Astrocyte of the spinal cord (primary cell): ENCODE measurements around the gene JADE1.

Source experiments
- DNase-seq: peaks from one replicate; pipeline ENCODE4 v3.0.0; 2011; ENCODE audit warnings: low read depth, low spot score
- H3K4me3 ChIP-seq: 2 replicates; pipeline ENCODE4 v1.5.1; 2011; ENCODE audit warnings: low read depth, mild to moderate bottlenecking, low read length, moderate library complexity
- CTCF ChIP-seq: IDR thresholded peaks from 2 replicates; pipeline ENCODE4 v1.5.1; 2012; ENCODE audit warnings: low read depth, mild to moderate bottlenecking, low read length, inconsistent platforms
- in situ Hi-C: cut with HindIII; loops from 2 replicates; pipeline ENCODE4 v1.10.0; 2017; ENCODE audit warnings: low sequenced_read_pairs

JADE1 gene

GRCh38 chr4:128830906-128831503 is 21.5 kb downstream of the JADE1 start:
- no peak for DNase-seq
- in situ Hi-C loops, result no loop called here
- H3K4me3 ChIP-seq, result no peak overlapping the region
- TF ChIP-seq CTCF, result no peak

GRCh38 chr4:128831531-128832242 is 22.2 kb downstream of the JADE1 start:
- no peak for TF ChIP-seq CTCF
- no peak overlapping the region for H3K4me3 ChIP-seq
- in situ Hi-C loops, result no loop called here
- DNase-seq, result peak; percentile 75

GRCh38 chr4:128832243-128832625 is 22.7 kb downstream of the JADE1 start:
- TF ChIP-seq CTCF, result no peak
- DNase-seq, result no peak
- in situ Hi-C loops, result no loop called here
- H3K4me3 ChIP-seq, result no peak overlapping the region

DNA sequence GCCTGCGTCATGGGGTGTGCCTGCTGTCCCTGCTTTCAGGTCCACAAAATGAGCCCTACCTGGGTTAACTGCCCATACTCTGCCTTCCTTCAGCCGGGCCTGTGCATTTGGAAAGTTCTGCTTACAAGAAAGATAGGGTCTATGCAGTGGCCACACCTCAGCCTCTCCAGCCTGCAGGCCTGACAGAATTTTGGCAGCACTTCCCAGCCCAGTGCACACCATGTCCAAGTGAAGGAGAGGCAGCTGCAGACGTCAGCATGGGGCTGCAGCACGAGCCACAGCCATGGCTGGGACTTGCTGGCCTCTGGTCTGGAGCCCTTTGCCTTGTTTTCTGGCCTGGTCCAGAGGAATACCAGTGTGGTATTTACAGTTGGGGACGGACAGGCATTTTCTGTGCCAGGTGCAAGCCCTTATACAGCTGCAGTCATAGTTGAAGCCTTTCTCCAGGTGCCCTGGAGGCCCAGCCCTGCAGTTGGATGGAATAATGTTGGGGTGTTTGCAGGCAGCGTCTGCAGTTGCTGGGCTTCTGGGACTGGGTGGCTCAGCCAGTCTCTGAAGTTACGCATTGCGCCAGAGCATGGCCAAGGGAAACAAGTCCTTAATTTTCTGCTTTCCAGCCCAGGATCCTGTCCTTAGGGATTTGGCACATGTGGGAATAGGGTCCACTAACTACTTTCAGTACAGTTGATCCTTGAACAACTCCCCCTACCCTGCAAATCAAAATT is 26.2 kb downstream of the JADE1 start:
- DNase-seq, result no peak
- TF ChIP-seq CTCF, result no peak
- in situ Hi-C loops, result no loop called here
- H3K4me3 ChIP-seq, result no peak overlapping the region

GRCh38 chr4:128837198-128837597 is 27.7 kb downstream of the JADE1 start:
- no peak for TF ChIP-seq CTCF
- no peak overlapping the region for H3K4me3 ChIP-seq
- in situ Hi-C loops, result no loop called here
- DNase-seq, result no peak

DNA sequence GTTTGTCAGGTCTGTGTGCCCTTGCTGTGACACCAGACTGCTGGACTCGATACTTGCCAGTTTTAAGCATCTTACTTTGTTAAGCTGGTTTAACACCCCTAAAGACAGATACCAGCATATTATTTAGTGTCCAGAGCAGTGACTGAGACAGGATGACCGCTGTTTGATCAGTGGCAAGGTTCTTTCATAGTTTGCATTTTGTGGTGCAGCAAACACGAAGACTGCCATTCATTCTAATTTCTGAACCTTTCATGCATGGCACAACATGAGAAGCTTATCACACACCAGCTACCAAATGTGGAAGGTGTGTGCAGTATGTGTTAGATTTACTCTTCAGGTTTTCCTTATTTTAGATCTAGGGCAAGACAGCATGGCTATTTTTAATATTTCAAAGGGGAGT is 28.2 kb downstream of the JADE1 start:
- no peak overlapping the region for H3K4me3 ChIP-seq
- TF ChIP-seq CTCF, result no peak
- no peak for DNase-seq
- in situ Hi-C loops, result no loop called here
